Stimulated activated CD8-positive, alpha-beta memory T cell treated with anti-CD3 and anti-CD28 coated beads, Interleukin-12 subunit alpha, Interleukin-12 subunit beta, amount 100 ng/mL, for 1 hour (primary cell): ENCODE data around the gene GALNT9.
"Not testable (repeated sequence)": the region's sequence is repeated elsewhere in the genome, so short reads cannot be mapped to it uniquely, and the experiment has no call there.

Experiments
- DNase-seq: peaks from one replicate; pipeline ENCODE4 v3.0.0-alpha.2; 2020; ENCODE audit warnings: low read depth

Gene GALNT9

DNA sequence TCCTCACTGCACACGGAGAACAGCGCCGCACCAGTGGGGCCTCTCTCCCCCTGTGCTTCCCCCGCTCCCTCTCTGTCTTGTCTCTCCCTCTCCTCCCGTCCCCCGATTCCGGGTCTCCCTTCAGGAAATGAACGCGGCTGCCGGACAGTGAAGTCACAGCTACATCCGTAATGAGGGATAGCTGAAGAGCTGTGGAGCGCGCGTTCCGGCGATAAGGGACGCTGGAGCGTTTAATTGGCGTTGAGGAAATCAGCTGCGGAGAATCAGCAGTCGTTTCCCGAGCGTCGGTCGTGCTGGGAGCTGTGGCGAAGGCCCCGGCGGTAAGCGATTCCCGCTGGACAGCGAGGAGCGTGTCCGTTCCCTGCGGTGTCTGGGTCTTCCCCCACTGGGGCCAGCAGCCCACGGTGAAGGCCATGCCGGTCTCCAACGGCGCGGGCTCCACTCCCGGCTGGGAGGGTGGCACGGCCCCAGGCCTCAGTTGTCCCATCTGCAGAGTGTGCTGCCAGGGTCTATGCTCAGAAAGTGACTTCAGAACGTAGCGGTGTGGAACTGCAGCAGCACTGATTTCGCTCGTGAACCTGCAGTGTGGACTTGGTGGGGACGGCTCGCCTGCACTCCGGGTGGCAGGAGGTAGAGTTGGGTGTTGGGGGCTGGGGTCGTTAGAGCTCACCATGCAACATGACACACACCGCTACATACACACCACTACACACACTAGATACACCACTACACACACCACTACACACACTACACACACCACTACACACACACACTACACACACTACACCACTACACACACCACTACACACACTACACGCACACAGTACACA is 174.2 kb downstream of the GALNT9 start:
- DNase-seq, result no peak

DNA sequence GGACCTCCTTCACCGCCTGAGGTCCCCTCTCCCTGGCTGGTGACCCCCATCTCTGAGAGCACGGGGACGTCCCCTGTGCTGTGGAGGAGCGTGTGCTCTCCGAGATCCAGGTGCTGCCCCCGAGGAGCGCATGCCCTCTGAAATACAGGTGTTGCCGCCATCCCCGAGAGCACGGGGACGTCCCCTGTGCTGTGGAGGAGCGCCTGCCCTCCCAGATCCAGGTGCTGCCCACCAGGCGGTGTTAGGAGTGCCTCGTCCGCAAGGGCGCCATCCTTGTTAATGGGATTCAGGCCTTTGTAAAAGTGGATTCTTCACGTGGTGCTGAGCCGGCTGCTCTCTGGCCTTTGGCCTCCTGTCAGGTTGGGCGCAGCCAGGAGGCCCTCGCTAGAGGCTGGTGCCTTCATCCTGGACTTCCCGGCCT is 175.0 kb downstream of the GALNT9 start:
- DNase-seq, result no peak

DNA sequence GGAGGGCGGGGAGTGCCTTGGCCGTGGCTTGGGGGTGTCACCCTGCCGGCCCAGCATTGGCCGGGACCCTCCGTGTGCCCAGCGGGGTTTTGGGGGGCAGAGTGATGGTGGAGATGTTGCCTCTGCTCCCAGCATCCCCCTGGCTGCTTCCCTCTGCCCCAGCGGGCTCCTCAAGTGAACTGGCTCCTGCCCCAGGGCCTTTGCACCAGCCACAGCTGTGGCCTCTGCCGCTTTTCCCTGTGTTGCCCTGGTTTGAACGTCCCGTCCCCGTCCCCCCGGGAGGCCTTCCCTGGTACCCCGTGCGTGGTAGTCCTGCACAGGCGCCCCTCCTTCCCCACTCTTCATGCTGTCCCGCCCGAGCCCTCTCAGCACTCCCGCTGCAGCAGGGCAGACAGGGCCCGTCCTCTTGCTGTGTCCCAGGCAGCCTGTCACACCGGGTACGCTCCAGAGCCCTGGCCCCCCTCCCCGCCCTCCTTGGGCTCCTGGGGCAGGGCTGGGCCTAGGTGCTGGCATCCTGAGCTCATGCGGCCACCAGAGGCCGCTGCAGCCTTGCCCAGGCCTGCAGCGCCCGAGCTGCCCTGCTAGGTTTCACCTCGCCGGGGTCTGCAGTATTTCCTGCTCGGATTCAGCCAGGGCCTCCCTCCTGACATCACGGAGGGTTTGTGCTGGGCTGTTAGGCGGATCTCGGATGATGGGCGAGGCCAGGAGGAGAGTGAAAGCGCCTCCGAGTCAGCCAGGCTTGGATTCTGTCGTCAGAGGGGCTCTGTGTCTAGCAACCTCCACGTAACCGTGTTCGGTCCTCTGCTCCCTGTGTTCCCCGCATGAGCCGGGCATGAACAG is 175.7 kb downstream of the GALNT9 start:
- DNase-seq, result peak; percentile 44

DNA sequence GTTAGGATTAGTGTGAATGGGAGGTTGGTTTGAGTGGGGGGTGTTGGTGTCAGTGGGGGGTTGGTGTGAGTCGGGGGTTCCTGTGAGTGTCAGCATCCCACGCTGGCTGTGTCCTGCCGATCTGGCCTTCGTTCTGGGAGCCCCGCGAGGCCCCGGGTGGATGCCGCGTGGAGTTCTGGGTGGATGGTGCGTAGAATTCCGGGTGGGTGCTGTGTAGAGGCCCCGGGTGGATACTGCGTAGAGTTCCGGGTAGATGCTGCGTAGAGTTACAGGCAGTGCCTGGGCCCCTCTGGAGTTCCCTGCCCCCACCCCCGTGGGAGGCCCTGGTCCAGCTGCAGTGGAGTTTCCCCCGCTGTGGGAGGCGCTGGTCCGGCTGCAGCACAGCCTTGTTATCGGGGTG is 176.4 kb downstream of the GALNT9 start:
- no peak for DNase-seq

DNA sequence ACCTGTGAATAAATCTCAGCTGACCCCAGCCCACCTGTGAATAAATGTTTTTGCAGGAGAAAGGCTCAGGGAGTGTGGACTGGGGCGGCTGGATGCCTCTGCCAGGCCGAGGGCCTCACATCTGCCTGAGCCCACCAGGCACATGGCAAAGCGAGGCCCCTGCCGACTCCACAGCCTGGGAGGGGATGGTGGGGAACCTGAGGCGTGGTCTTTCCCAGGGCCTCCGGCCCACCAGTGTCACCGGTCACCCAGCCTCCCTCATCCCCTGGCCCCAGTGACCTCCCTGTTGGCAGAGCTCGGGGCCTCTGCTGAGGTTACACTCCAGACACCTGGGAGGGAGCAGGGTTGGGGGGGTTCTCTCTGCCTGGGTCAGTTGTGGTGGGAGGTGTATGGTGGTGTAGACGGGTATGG is 177.0 kb downstream of the GALNT9 start:
- no peak for DNase-seq

DNA sequence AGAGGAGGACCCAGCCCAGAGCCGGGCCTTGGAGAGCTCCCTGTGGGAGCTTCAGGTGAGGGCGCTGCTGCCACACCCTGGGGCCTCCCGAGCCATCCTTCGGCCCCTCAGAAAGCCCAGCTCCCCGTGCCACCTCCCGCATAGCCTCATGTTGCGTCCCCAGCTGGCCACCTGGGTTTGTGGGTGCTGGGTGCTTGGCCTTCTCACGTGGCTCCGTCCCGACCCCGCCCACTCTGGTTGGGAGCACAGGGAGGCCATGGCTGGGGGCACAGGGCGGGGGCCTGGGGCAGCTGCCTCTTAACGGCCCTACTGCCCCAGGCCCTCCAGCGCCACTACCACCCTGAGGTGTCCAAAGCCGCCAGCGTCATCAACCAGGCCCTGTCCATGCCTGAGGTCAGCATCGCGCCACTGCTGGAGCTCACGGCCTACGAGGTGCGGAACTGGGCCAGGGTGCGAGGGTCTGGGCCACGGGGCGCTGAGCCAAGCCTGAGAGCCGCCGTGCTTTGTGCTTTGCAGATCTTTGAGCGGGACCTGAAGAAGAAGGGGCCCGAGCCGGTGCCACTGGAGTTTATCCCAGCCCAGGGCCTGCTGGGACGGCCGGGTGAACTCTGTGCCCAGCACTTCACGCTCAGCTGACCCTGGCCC is 177.5 kb downstream of the GALNT9 start:
- DNase-seq, result no peak

DNA sequence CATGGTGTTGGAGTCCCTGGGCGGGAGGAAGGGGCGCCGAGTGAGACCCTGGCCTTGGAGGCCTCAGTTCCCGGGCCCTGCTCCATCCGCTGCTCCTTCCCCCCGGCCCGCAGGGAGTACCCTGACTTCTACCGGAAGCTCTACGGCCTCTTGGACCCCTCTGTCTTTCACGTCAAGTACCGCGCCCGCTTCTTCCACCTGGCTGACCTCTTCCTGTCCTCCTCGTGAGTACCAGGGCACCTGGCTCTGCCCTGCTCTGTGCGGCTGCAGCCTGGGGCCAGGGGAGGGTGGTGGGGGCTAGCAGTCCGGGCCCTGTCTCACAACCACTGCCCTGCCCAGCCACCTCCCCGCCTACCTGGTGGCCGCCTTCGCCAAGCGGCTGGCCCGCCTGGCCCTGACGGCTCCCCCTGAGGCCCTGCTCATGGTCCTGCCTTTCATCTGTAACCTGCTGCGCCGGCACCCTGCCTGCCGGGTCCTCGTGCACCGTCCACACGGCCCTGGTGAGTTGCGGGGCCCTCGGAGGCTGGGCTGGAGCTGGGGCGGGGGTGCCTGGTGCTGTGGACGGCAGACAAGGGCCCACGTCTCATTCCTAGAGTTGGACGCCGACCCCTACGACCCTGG is 178.1 kb downstream of the GALNT9 start:
- DNase-seq, result no peak

DNA sequence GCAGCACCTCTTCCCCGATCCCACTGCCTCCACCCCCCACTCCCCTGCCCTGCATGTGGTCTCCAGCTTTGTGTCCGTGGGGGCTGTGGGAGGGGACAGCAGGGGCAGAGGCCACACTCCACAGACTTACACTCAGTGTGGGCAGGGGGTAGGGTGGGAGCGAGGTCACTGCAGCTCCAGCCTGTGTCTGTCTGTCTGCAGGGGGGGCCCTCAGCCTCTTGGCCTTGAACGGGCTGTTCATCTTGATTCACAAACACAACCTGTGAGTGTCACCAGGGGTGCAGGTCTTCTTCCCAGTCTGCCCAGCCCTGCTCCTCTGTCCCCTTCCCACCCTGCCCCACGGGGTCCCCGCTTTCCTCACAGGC is 178.6 kb downstream of the GALNT9 start:
- DNase-seq, result no peak

DNA sequence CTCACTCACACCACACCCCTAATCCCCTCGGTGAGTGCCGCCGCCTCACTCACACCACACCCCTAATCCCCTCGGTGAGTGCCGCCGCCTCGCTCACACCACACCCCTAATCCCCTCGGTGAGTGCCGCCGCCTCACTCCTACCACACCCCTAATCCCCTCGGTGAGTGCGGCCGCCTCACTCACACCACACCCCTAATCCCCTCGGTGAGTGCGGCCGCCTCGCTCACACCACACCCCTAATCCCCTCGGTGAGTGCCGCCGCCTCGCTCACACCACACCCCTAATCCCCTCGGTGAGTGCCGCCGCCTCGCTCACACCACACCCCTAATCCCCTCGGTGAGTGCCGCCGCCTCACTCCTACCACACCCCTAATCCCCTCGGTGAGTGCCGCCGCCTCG is 179.9 kb downstream of the GALNT9 start:
- DNase-seq, result not testable (repeated sequence)

DNA sequence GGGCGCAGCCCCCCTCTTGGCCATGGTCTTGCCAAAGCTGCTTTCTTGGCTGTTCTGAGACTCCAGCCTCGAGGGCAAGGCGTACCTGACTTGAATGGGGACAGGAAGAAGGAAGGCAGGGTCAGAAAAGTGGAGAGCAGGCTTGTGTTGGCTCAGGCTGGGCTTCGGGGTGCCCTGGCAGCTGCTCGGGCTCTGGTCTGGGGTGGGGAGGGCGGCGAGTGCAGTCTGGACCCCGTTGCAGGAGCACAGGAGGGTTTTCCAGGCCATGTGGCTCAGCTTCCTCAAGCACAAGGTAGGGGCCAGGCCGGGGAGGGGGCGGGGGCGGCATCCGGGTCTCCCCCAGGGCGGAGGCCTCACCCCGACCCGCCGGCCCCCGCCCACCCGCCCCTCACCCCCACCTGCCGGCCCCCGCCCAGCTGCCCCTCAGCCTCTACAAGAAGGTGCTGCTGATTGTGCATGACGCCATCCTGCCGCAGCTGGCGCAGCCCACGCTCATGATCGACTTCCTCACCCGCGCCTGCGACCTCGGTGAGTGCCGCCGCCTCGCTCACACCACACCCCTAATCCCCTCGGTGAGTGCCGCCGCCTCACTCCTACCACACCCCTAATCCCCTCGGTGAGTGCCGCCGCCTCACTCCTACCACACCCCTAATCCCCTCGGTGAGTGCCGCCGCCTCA is 180.9 kb downstream of the GALNT9 start:
- no peak for DNase-seq

DNA sequence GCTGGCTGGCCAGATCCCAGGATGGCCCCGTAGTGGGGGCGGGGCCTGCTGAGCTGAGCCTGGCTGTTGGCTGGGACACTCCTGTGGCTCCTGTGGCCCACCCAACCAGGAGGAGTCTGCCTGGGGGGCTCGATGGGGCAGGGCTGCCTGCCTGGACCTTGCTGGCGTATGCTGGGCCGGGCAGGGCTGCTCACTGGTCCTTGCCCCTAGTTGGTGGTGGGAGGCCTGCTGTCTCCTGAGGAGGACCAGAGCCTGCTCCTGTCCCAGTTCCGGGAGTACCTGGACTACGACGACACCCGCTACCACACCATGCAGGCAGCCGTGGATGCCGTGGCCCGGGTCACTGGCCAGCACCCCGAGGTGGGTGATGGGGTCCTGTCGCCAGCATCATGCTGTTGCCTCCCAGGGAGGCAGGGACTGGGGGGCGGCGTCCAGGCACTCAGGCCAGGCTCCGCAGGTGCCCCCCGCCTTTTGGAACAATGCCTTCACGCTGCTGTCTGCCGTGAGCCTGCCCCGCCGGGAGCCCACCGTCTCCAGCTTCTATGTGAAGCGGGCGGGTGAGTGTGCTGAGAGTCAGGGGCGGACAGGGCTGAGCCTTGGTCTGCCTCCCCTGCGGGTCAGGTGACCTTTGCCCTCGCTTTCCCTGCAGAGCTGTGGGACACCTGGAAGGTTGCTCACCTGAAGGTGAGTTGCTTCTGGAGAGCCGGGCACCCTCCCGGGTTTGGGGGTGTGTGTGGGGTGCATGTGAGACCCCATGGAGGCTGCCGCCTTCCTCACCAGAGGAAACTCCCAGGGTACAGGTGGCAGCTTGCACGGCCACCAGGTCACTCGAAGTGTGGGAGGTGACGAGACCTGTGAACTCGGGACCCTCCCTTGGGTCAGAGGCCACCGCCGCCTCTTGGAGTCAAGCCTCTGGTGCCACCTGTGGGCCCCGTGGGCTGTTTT is 181.7 kb downstream of the GALNT9 start:
- no peak for DNase-seq

DNA sequence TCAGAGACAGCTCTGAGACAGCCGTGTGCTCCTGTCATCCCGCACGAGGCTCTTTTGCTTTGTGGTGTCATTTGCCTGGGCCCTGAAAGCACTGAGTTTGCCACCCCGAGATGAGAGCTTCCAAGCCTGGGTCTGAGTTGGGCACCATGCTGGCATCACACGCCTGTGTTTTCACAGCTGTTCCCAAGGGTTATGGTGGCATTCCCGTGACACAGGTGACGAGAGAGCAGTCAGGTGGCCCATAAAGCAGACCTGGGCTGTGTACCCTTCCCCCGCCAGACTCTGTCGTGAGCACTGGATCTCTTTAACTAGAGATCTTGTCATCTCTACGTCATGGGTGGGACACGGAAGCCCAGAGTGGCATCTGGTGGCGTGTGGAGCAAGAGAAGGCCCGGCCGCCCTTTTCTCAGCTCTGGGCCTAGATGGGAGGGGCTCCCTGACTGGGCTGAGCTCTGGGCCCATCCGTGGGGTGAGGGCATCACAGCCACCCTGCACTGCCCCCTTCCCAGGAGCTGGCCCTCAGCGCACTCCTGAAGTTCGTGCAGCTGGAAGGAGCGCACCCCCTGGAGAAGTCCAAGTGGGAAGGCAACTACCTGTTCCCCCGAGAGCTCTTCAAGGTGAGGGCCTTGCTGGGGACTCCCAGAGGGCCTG is 182.5 kb downstream of the GALNT9 start:
- no peak for DNase-seq
